GM12875 (cell line): Measurements from ENCODE around the gene NLRC5.

ENCODE experiments used
- H3K4me3 ChIP-seq: one replicate; pipeline ENCODE4 v1.5.1; 2011; ENCODE audit warnings: low read depth, low read length, control low read depth
- CTCF ChIP-seq: IDR thresholded peaks from 2 replicates; pipeline ENCODE4 v1.5.1; 2011; ENCODE audit warnings: low read depth, mild to moderate bottlenecking, control low read depth, inconsistent platforms, low read length, moderate library complexity, borderline replicate concordance; ENCODE audit not compliant: insufficient read depth

The NLRC5 gene

GRCh38 chr16:57026778-57027062 lies 37.4 kb downstream of the NLRC5 start:
- no peak overlapping the region for H3K4me3 ChIP-seq
- TF ChIP-seq CTCF = no peak

- no peak for TF ChIP-seq CTCF
- H3K4me3 ChIP-seq = no peak overlapping the region
Observed at GRCh38 chr16:57027067-57027466, 37.7 kb downstream of the NLRC5 start.

GRCh38 chr16:57028086-57028485 lies 38.7 kb downstream of the NLRC5 start:
- TF ChIP-seq CTCF = no peak
- H3K4me3 ChIP-seq = no peak overlapping the region

- no peak for TF ChIP-seq CTCF
- no peak overlapping the region for H3K4me3 ChIP-seq
Observed at GRCh38 chr16:57029161-57030160, 40.1 kb downstream of the NLRC5 start.

GRCh38 chr16:57030346-57030902 lies 41.1 kb downstream of the NLRC5 start:
- H3K4me3 ChIP-seq = no peak overlapping the region
- TF ChIP-seq CTCF = no peak

GRCh38 chr16:57031156-57031555 lies 41.8 kb downstream of the NLRC5 start:
- no peak overlapping the region for H3K4me3 ChIP-seq
- no peak for TF ChIP-seq CTCF

- no peak for TF ChIP-seq CTCF
- H3K4me3 ChIP-seq = no peak overlapping the region
Observed at GRCh38 chr16:57032346-57032745, 43.0 kb downstream of the NLRC5 start.
